A673 (cell line): ENCODE data around the gene PXN. TPM values are rescaled to one million over a fixed set of nuclear protein-coding genes. Genes with fewer than 3 reads are reported as not detected.

Experiments used
- BruUV-seq: library from RNA; stranded (reverse); fragments of 400-500 nt; replicated peaks from 2 replicates; lab custom pipeline; 2021; lab: Mats Ljungman, UMichigan
- CTCF ChIA-PET: fragments of 300-600 bp; sonication (Branson Sonifier 250); formaldehyde crosslinking; loops from one replicate; lab custom pipeline; 2022; ENCODE audit warnings: antibody characterized with exemption; lab: Charles Lee
- POLR2A ChIA-PET: fragments of 300-600 bp; sonication (Branson Sonifier 250); formaldehyde crosslinking; loops from one replicate; lab custom pipeline; 2022; ENCODE audit warnings: antibody characterized with exemption; ENCODE audit not compliant: low non-redundant PET; lab: Charles Lee
- DNase-seq: peaks from one replicate; pipeline ENCODE4 v3.0.0-alpha.2; 2015; ENCODE audit warnings: low spot score
- H3K27ac ChIP-seq: fragments of 200-600 bp; sonication (generic); 2 replicates; pipeline ENCODE4 v1.5.1; 2016; ENCODE audit warnings: mixed run types, low read depth, mild to moderate bottlenecking, mixed read lengths, antibody characterized with exemption, low read length; ENCODE audit not compliant: poor library complexity, severe bottlenecking
- H3K27me3 ChIP-seq: fragments of 200-600 bp; sonication (generic); replicated peaks from 2 replicates; pipeline ENCODE4 v1.6.1; 2017; ENCODE audit warnings: mixed run types, low read depth, mild to moderate bottlenecking, mixed read lengths, antibody characterized with exemption, low read length; ENCODE audit not compliant: insufficient read depth, poor library complexity
- H3K36me3 ChIP-seq: fragments of 200-600 bp; sonication (generic); 2 replicates; pipeline ENCODE4 v1.6.1; 2016; ENCODE audit warnings: mixed run types, mild to moderate bottlenecking, mixed read lengths, antibody characterized with exemption, low read length; ENCODE audit not compliant: insufficient read depth, poor library complexity, severe bottlenecking
- H3K4me1 ChIP-seq: fragments of 200-600 bp; sonication (generic); 2 replicates; pipeline ENCODE4 v1.6.1; 2017; ENCODE audit warnings: mixed run types, mild to moderate bottlenecking, mixed read lengths, antibody characterized with exemption, low read length; ENCODE audit not compliant: insufficient read depth, poor library complexity, severe bottlenecking
- H3K4me3 ChIP-seq: fragments of 200-600 bp; sonication (generic); 2 replicates; pipeline ENCODE4 v1.5.1; 2016; ENCODE audit warnings: low read depth, mixed run types, mild to moderate bottlenecking, mixed read lengths, low read length; ENCODE audit not compliant: poor library complexity, severe bottlenecking
- H3K9me3 ChIP-seq: fragments of 200-600 bp; sonication (generic); 2 replicates; pipeline ENCODE4 v1.6.1; 2016; ENCODE audit warnings: mixed run types, low read depth, mild to moderate bottlenecking, mixed read lengths, antibody characterized with exemption, low read length; ENCODE audit not compliant: poor library complexity, severe bottlenecking
- CTCF ChIP-seq: fragments of 300-800, 200-600 bp; sonication (generic); conservative IDR thresholded peaks from 2 replicates; pipeline ENCODE4 v1.5.1; 2017; ENCODE audit warnings: low read depth, mild to moderate bottlenecking, antibody characterized with exemption, low read length, moderate library complexity, mixed read lengths
- EZH2 ChIP-seq: fragments of 200-600 bp; sonication (generic); IDR thresholded peaks from 2 replicates; pipeline ENCODE4 v1.6.1; 2017; ENCODE audit warnings: borderline replicate concordance, low read depth, mild to moderate bottlenecking, mixed read lengths, antibody characterized with exemption, low read length; ENCODE audit not compliant: poor library complexity, severe bottlenecking
- intact Hi-C: fragments of 100-400 bp; cut with micrococcal nuclease; formaldehyde crosslinking; loops from one replicate; pipeline ENCODE4 v1.10.0; 2022; ENCODE audit not compliant: unreplicated experiment
- total RNA-seq: library from RNA; stranded (reverse); gene quantifications from 2 replicates; pipeline ENCODE4 v1.2.3, GENCODE V29; 2021

The PXN gene
- total RNA-seq, 1 experiment from 2014 or later = 127 TPM

GRCh38 chr12:120301962-120302815, 36.7 kb upstream of the PXN start, which contains the start of gene SIRT4:
SIRT4 (plus strand) TSS chr12:120302321; CDS start chr12:120303562, 1,241 bp downstream.
- ChIA-PET POLR2A (interaction anchor here (0.7 to 1.1 kb wide), 5 partner anchors 9 to 1927 kb away, joined by 4 to 10 read pairs (median 10); partner anchors contain the start of genes RNU4-1 and RPLP0), CTCF (interaction anchor here (0.5 to 1.6 kb wide), 16 partner anchors 9 to 1662 kb away, joined by 3 to 19 read pairs (median 7); partner anchors contain the start of genes RNU4-1 and RNU4-2)
- H3K27ac ChIP-seq = peak within 1 kb of the TSS; percentile 83
- H3K4me3 ChIP-seq = peak within 1 kb of the TSS; percentile 71
- H3K9me3 ChIP-seq = no peaks in the 10 kb centered on the region
- peaks cover 3% of the 10 kb centered on the region for H3K4me1 ChIP-seq
- BruUV-seq = TSS peak; percentile 93
- intact Hi-C loops = no loop called here
- peak; percentile 95 for TF ChIP-seq CTCF
- TF ChIP-seq EZH2 = no peak
- H3K27me3 ChIP-seq = no peaks in the 10 kb centered on the region
- peak; percentile 96 for DNase-seq
- H3K36me3 ChIP-seq = no peaks in the 10 kb centered on the region

- peak within 1 kb of the TSS; percentile 100 for H3K27ac ChIP-seq
- no peaks in the 10 kb centered on the region for H3K27me3 ChIP-seq
- peaks cover 11% of the 10 kb centered on the region for H3K4me1 ChIP-seq
- no peaks in the 10 kb centered on the region for H3K36me3 ChIP-seq
- ChIA-PET POLR2A (interaction anchor here (0.7 to 2.8 kb wide), 6 partner anchors 9 to 413 kb away, joined by 3 to 21 read pairs (median 8); partner anchors contain the start of genes RPLP0 and SIRT4), CTCF (interaction anchor here (0.6 to 3.5 kb wide), 5 partner anchors 9 to 65 kb away, joined by 4 to 23 read pairs (median 7); partner anchors contain the start of gene SIRT4)
- BruUV-seq = TSS peak; percentile 56
- H3K4me3 ChIP-seq = peak within 1 kb of the TSS; percentile 54
- peak; percentile 98 for DNase-seq
- no peaks in the 10 kb centered on the region for H3K9me3 ChIP-seq
- no peak for TF ChIP-seq CTCF
- TF ChIP-seq EZH2 = no peak
- intact Hi-C loops = no loop called here
These were observed 27.4 kb upstream of the PXN start, which contains the start of gene RNU4-1 for GRCh38 chr12:120292661-120293531. RNU4-1 (minus strand) TSS chr12:120293237.

- Histone ChIP-seq H3K4me1 (peaks cover 11% of the 10 kb centered on the region), H3K9me3 (no peaks in the 10 kb centered on the region), H3K4me3 (peak overlapping the region; percentile 54), H3K27ac (peak overlapping the region; percentile 100), H3K27me3 (no peaks in the 10 kb centered on the region), H3K36me3 (no peaks in the 10 kb centered on the region)
- intact Hi-C loops = no loop called here
- no peak for DNase-seq
- TSS peak; percentile 94 for BruUV-seq
- ChIA-PET CTCF (interaction anchor here (1.7 to 3.5 kb wide), 2 partner anchors 10 to 64 kb away, joined by 7 to 23 read pairs; partner anchors contain the start of gene SIRT4), POLR2A (interaction anchor here (0.7 to 2.8 kb wide), 6 partner anchors 14 to 180 kb away, joined by 3 to 27 read pairs (median 10); partner anchors contain the start of gene RPLP0)
- no peak for TF ChIP-seq CTCF
- TF ChIP-seq EZH2 = no peak
These were observed 26.8 kb upstream of the PXN start for GRCh38 chr12:120292411-120292660.
